Activated naive CD4-positive, alpha-beta T cell treated with anti-CD3 and anti-CD28 coated beads, Interleukin-2, amount 50 U/mL, for 72 hours (primary cell): Measurements from ENCODE around the gene RAB44. TPM values are rescaled to one million over a fixed set of nuclear protein-coding genes. Genes with fewer than 3 reads are reported as not detected.

ENCODE experiments used
- ATAC-seq, 2 donors: fragments of 150-1000 bp; cut with Tn5 transposase; 2 replicates each; pipeline ENCODE4 v1.10.0; 2021; ENCODE audit warnings: mild to moderate bottlenecking in 2 of 2, moderate library complexity in 2 of 2
- DNase-seq, 2 donors: peaks; one replicate each; pipeline ENCODE4 v3.0.0; 2021 to 2022; ENCODE audit warnings: low spot score in 2 of 2
- H3K27ac Mint-ChIP-seq, 2 donors: one replicate each; pipeline ENCODE4 v1.8.0; 2022; ENCODE audit warnings: mild to moderate bottlenecking in 2 of 2, mixed read lengths in 2 of 2
- H3K36me3 Mint-ChIP-seq, 2 donors: one replicate each; pipeline ENCODE4 v1.8.0; 2022; ENCODE audit warnings: mixed read lengths in 2 of 2
- H3K9me3 Mint-ChIP-seq, 2 donors: one replicate each; pipeline ENCODE4 v1.8.0; 2022; ENCODE audit warnings: mixed read lengths in 2 of 2
- total RNA-seq, 2 donors: library from RNA; stranded (reverse); gene quantifications; one replicate each; pipeline ENCODE4 v1.2.3, GENCODE V29; 2022

RAB44 gene
- total RNA-seq, 2 donors from 2014 or later = 0.07 to 0.12 TPM

GRCh38 chr6:36759148-36759759, 61.6 kb downstream of the RAB44 start:
- ATAC-seq = peak in 1 of 2 donors; percentile 54
- Mint-ChIP-seq H3K9me3 (no peaks in the 10 kb centered on the region), H3K27ac (no peak overlapping the region), H3K36me3 (no peaks in the 10 kb centered on the region)
- DNase-seq = peak; percentile 70 to 91

- no peaks in the 10 kb centered on the region for H3K9me3 Mint-ChIP-seq
- no peak overlapping the region for H3K27ac Mint-ChIP-seq
- no peaks in the 10 kb centered on the region for H3K36me3 Mint-ChIP-seq
- no peak for DNase-seq
- no peak for ATAC-seq
These were observed 63.2 kb downstream of the RAB44 start for GRCh38 chr6:36760685-36761435.

DNA sequence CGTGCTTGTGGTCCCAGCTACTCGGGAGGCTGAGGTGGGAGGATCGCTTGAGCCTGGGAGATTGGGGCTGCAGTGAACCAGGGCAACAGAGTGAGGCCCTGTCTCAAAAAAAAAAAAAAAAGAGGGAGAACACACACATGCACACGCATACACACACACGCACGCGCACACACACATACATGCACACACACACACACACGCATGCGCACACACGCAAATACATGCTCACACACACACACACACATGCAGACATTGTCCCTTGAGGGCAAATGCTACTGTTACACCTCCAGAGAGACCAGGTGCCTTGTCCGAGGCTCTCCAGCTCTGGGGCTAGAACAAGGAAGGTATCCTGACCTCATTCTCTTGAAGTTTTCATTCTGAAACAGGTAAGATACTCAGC, 64.5 kb downstream of the RAB44 start:
- no peak overlapping the region for H3K27ac Mint-ChIP-seq
- H3K36me3 Mint-ChIP-seq = no peaks in the 10 kb centered on the region
- no peak for ATAC-seq
- DNase-seq = no peak
- H3K9me3 Mint-ChIP-seq = no peaks in the 10 kb centered on the region

DNA sequence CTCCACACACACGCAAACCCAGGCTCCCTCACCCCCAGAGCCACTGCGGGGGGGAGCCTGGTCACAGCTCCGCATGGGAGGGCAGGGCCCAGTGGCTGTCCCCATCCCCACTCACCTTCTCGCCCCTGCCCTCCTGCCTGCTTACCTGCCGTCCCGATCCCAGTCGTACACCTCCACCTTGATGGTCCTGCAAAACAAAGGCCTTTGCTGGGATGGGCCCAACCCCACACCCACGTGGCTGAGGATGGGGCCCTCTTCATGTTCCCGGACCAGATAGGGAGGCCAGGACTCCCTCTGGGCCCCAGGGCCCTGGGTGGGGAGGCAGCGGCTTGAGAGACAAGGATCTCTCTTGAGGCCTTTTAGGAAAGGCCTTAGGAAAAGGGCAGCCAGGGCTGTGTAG, 67.6 kb downstream of the RAB44 start:
- H3K36me3 Mint-ChIP-seq = no peaks in the 10 kb centered on the region
- DNase-seq (no peak), ATAC-seq (no peak)
- H3K27ac Mint-ChIP-seq = no peak overlapping the region
- no peaks in the 10 kb centered on the region for H3K9me3 Mint-ChIP-seq

- H3K9me3 Mint-ChIP-seq = no peaks in the 10 kb centered on the region
- H3K27ac Mint-ChIP-seq = peak overlapping the region in 1 of 2 donors; percentile 44
- ATAC-seq = peak; percentile 71 to 95
These were observed 68.2 kb downstream of the RAB44 start for GRCh38 chr6:36765594-36766398.

GRCh38 chr6:36766399-36766945, 68.8 kb downstream of the RAB44 start:
- ATAC-seq (no peak), DNase-seq (no peak)
- no peaks in the 10 kb centered on the region for H3K36me3 Mint-ChIP-seq
- no peak overlapping the region for H3K27ac Mint-ChIP-seq
- no peaks in the 10 kb centered on the region for H3K9me3 Mint-ChIP-seq

More at GRCh38 chr6:36765594-36766398, 68.2 kb downstream of the RAB44 start:
- DNase-seq = peak; percentile 72 to 91
- no peaks in the 10 kb centered on the region for H3K36me3 Mint-ChIP-seq

DNA sequence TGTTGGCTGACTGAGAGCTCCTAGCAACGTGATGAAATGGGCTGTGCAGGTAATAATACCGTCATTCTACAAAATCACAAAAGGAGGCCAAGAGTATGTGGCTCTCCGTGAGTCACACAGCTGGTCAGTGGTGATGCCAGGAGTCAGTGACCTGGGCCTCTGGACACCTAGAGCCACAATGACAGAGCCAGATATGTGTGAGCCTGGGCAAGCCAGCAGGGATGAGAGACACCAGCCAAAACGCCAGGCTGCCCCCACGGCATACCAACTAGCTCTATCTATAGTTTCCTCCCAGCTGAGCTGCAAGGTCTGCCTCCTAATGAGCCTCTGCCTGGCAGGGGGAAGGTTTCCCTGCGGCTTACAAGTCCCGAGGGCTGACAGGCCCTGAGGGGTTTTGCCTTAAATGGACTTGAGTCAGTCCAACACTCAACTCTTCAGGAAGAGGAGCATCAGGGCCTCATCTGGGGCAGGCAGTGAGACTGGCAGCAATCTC, 71.6 kb downstream of the RAB44 start:
- H3K27ac Mint-ChIP-seq = peak overlapping the region; percentile 70 to 89
- no peaks in the 10 kb centered on the region for H3K36me3 Mint-ChIP-seq
- DNase-seq = no peak
- ATAC-seq = peak; percentile 4 to 17
- no peaks in the 10 kb centered on the region for H3K9me3 Mint-ChIP-seq

DNA sequence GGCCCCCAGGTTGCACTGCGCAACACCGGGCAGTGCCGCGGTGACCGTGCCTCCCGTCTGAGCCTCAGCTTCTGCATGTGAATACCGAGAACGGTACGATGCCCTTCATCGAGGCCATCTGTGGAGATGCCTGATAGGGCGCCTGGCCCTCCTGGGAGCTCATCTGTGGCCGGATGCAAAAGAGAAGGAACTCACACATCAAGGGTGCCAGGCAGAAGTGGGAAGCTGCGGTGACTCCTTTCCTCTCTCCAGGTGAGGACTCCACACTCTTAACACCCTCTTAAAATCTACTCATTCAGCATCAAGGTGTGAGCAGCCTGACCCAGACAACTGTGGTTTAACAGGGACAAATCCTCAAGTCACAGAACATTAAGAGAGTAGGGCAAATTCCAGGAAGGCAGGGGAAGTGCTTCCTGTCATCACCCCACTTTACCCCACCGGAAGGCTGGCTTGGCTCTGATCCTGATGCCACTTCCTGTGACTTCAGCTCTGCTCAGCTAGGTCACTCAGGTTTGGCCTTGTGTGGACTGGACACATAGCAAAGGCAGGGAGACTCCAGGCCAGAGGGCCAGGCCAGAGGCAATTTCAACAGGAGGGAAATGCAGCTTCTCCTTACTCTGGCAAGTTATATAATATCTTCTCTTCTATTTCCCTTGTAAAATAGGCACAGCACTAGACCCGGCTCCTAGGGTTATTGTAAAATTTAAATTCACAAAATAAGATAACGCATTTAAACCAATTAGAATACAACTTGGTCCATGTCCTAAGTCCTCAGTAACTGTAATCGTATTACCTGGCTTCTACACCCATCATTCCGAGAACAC, 72.3 kb downstream of the RAB44 start:
- Mint-ChIP-seq H3K36me3 (no peaks in the 10 kb centered on the region), H3K27ac (peak overlapping the region; percentile 70 to 89), H3K9me3 (no peaks in the 10 kb centered on the region)
- ATAC-seq = peak; percentile 31 to 71
- DNase-seq = peak in 1 of 2 donors; percentile 69

DNA sequence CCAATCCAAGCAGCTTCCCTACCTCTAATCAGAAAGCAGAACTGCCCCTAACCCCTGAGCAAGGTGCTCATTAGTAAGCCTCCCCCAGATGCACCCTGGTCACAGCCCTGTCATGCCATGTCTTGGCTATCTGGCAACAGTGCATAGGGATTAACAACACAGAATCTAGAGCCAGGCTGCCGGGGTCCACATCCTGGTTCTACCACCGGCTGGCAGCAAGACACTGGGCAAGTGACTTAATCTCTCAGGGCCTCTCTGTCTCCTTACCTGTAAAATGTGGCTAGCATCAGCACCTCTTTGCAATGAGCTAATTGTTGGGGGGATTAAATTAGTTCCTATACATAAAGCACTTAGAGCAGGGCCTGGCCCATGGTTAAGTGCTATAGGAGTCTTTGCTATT, 73.5 kb downstream of the RAB44 start:
- DNase-seq = no peak
- H3K36me3 Mint-ChIP-seq = no peaks in the 10 kb centered on the region
- no peak for ATAC-seq
- H3K9me3 Mint-ChIP-seq = no peaks in the 10 kb centered on the region
- H3K27ac Mint-ChIP-seq = peak overlapping the region in 1 of 2 donors; percentile 89

DNA sequence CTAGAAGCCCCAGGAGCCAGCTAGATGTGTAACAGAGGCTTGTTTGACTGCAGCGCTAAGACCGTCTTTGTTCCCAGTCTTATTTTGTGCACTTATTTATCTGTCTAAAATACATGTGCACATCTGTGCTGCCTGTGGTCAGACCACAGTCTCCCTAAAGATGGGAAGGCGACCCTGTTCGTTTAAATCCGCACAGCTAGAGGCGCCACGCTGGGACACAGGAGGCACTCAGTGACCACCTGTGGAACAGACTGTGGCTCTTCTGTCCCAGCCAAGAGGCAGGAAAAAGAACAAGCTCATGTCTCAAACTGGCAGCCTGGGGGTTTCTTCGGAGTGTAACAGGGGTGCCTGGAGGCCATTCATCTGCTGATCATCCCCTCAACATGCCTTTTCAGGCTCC, 74.8 kb downstream of the RAB44 start:
- ATAC-seq (no peak), DNase-seq (no peak)
- Mint-ChIP-seq H3K27ac (peak overlapping the region in 1 of 2 donors; percentile 36), H3K9me3 (no peaks in the 10 kb centered on the region), H3K36me3 (no peaks in the 10 kb centered on the region)

- Mint-ChIP-seq H3K27ac (no peak overlapping the region), H3K36me3 (no peaks in the 10 kb centered on the region), H3K9me3 (no peaks in the 10 kb centered on the region)
- no peak for ATAC-seq
- DNase-seq = no peak
These were observed 76.7 kb downstream of the RAB44 start for GRCh38 chr6:36774331-36774730.

- peak overlapping the region in 1 of 2 donors; percentile 60 for H3K27ac Mint-ChIP-seq
- no peak for ATAC-seq
- H3K36me3 Mint-ChIP-seq = no peaks in the 10 kb centered on the region
- DNase-seq = no peak
- H3K9me3 Mint-ChIP-seq = no peaks in the 10 kb centered on the region
These were observed 78.5 kb downstream of the RAB44 start for GRCh38 chr6:36776167-36776566.

DNA sequence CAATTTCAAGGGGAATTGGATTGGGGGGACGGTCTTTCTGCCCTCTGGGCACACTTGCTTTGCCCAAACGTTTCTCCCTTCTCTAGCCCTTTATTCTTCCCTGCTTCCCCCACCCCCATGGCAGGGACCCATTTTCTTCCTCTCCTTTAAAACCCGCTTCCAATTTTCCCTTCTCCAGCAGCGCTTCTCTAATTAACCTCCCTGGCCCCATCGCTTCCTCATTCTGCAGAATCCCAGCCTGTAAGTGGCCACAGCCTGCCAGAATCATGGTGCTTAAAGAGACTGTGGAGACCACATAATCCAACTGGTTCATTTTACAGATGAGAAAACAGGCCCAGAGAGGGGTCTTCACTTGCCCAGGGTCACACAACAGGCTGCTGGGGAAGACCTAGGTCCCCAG, 80.2 kb downstream of the RAB44 start:
- no peak for DNase-seq

DNA sequence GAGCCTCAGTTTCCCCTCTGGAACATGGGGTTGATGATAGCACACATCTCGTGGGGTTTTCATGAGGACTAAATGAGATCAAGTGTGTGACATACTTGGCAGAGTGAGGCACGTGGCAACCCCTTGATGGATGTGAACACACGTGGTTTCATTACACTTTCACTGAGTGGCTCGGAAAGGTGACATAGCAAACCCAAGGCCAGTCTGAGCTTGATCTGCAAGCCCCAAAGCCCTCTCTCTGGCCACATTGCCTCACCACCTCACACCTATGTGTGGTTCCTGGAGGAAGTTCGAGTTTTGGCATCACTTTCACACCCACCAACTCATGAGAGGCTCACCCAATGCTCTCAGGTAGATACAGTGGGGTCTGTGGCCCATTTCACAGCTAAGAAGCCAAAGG, 81.6 kb downstream of the RAB44 start:
- ATAC-seq (peak in 1 of 2 donors; percentile 19), DNase-seq (no peak)
- H3K36me3 Mint-ChIP-seq = no peaks in the 10 kb centered on the region
- H3K27ac Mint-ChIP-seq = no peak overlapping the region
- H3K9me3 Mint-ChIP-seq = no peaks in the 10 kb centered on the region

More for the DNA sequence above, 80.2 kb downstream of the RAB44 start:
- no peak for ATAC-seq
- no peaks in the 10 kb centered on the region for H3K9me3 Mint-ChIP-seq
- H3K36me3 Mint-ChIP-seq = no peaks in the 10 kb centered on the region
- peak overlapping the region in 1 of 2 donors; percentile 14 for H3K27ac Mint-ChIP-seq

GRCh38 chr6:36780442-36781177, 83.0 kb downstream of the RAB44 start:
- ATAC-seq = no peak
- H3K9me3 Mint-ChIP-seq = no peaks in the 10 kb centered on the region
- H3K36me3 Mint-ChIP-seq = no peaks in the 10 kb centered on the region
- no peak overlapping the region for H3K27ac Mint-ChIP-seq
- no peak for DNase-seq
